NK-92 (cell line): ENCODE data around the gene GALNT18.

Experiments used
- DNase-seq: peaks from one replicate; lab custom pipeline; 2025; ENCODE audit not compliant: unreplicated experiment; lab: John Stamatoyannopoulos, UW

GALNT18 gene

DNA sequence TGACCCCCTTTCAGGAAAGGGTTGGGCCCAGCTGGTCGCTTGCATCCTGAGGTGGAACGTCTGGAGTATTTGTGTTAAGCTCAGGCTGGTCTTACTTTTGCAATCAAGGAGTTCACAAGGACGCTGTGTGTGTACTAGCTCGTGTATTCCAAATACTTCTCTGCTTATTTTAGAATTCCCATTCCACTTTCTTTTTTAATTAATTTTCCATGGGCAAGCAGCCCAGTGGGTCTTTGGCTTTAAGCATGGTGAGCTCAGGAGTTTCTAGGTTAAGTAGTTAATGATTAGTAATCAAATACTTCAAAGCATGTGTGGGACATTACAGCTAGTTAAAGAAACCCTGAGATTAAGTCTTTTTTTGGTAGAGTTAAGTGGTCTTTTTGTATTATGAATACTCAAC lies 337.3 kb downstream of the GALNT18 start:
- no peak for DNase-seq

GRCh38 chr11:11281626-11282025 lies 340.2 kb downstream of the GALNT18 start:
- DNase-seq: no peak

DNA sequence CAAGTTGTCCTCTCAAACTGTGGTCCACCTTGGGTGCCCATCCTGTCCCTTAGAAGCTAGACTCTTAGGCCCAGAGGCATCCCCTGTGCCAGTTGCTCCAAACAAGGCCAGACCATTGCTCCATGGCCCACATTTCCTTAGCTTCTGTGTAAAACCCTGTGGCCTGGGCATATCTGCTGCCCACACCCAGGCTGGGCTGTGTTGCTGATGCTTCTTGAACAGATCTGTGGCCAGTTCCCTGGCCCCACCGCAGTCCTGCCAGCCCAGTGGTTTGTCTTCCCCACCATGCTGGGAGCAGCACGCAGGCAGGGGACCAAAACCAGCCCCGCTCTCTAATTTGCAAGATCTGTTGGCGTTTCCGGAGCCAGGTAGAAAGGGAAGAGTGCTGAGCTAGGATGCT lies 341.0 kb downstream of the GALNT18 start:
- no peak for DNase-seq

- no peak for DNase-seq
These were observed 341.7 kb downstream of the GALNT18 start for GRCh38 chr11:11279956-11280689.

GRCh38 chr11:11272254-11272653 lies 349.6 kb downstream of the GALNT18 start:
- no peak for DNase-seq

GRCh38 chr11:11270236-11270775 lies 351.5 kb downstream of the GALNT18 start:
- DNase-seq: no peak

GRCh38 chr11:11268706-11269105 lies 353.1 kb downstream of the GALNT18 start:
- no peak for DNase-seq

GRCh38 chr11:11268119-11268518 lies 353.7 kb downstream of the GALNT18 start:
- no peak for DNase-seq

GRCh38 chr11:11267312-11267711 lies 354.5 kb downstream of the GALNT18 start:
- no peak for DNase-seq

GRCh38 chr11:11265994-11266606 lies 355.7 kb downstream of the GALNT18 start:
- DNase-seq: no peak

DNA sequence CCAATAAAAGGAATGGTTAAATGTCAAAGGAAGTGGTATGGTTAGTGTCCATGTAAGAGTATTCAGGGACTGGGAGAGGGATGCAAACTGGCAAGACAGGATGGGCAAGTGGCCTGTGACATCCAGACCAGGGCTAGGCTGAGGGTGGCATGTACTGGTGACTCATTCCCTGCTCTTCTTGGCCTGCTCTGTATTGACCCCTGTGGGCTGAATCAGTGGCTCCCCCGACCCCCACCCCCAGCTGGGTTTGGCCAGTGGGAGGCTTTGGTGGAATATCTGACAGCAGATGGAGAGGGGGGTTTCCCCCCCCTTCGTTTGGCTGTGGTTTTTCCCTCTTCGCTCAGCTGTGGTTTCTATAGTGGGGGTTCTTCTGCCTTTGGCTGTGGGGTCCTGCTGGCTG lies 356.5 kb downstream of the GALNT18 start:
- DNase-seq: no peak

GRCh38 chr11:11263238-11264005 lies 358.4 kb downstream of the GALNT18 start:
- DNase-seq: no peak

- DNase-seq: no peak
These were observed 359.5 kb downstream of the GALNT18 start for GRCh38 chr11:11262171-11262920.

- DNase-seq: no peak
These were observed 360.2 kb downstream of the GALNT18 start for GRCh38 chr11:11261629-11262028.

GRCh38 chr11:11260903-11261302 lies 360.9 kb downstream of the GALNT18 start:
- DNase-seq: no peak

DNA sequence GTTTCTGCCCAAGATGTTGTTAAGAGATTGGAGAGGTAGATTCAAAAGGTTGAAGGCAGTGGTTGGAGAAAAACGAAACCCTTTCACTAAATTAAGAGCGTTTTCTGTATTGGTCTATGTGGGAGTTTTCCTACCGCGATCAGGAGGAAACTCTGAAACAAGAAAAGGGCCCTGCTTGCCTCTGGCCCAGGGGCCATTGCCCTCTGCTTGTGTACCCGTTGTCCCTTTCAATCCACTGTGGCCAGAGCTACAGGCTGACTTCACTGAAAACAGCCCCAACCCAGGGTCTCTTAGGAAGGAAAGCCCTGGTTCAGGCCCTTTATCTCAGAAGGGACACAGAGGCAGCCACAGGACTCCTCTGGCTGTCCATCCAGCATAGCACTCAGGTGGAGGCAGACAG lies 367.8 kb downstream of the GALNT18 start:
- DNase-seq: no peak

DNA sequence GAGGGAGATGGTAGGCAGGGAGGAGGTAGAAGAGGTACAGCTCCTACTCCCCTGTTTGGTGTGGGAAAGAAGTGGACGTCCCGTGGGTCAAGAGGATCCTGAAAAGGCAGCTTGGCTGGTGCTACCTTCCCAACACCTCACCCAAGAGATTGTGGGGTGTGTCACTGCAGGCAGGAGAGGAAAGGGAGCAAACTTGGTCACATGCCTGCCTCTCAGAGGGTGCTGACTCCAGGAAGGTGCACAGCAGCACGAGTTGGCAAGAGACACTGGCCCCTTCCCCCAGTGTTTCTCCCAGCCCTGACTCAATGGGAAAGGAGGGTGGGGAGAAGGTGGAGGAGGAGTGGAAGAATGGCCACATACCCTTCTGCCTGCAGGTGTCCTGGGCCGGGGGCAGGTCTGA lies 368.3 kb downstream of the GALNT18 start:
- no peak for DNase-seq

DNA sequence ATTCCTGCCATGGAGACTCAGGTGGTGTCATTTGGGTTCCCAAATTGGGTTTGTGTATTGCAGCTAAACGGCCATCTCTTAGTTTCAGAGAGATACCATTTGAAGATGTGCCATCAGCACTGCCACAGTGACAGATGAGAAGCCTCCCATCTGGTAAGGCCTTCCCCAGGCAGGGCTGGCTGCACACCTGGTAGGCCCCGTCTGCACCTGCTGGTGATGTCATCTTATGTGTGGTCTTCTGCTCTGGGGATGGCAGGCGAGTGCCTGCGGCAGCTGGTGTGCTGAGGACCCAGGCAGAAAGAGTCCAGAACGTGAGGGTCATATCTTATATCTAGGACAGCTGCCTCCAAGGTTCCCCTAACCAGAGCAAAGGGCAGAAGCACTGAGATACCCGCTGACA lies 369.4 kb downstream of the GALNT18 start:
- no peak for DNase-seq

- DNase-seq: no peak
These were observed 370.3 kb downstream of the GALNT18 start for GRCh38 chr11:11251394-11251970.

GRCh38 chr11:11250470-11250869 lies 371.3 kb downstream of the GALNT18 start:
- DNase-seq: no peak

DNA sequence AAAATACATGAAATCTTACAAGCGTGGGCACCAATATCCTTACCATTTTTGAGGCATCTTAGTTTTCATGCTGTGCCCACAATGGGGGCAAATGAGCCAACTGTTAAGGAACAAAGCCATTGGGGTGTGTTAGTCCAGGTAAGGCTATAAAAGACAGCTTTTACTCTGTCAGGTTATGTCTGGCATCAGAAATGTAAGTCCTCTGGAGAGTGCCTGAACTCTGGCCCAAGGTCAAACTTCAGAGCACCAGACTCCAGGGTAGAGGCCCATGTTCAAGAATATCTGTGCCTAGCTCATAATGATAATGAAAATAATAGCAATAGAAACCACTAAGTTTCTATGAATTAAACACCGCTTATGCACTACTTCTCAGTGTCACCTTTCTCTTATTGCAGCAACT lies 374.2 kb downstream of the GALNT18 start:
- DNase-seq: no peak
